Mesendoderm (in vitro differentiated cells): Measurements from ENCODE around the gene EPGN.

Experiments
- DNase-seq: peaks from one replicate; pipeline ENCODE4 v3.0.0; 2013
- H2AK5ac ChIP-seq: 2 replicates; pipeline ENCODE4 v1.6.1; 2013; ENCODE audit warnings: low read length, inconsistent platforms
- H2BK120ac ChIP-seq: 2 replicates; pipeline ENCODE4 v1.6.1; 2013; ENCODE audit warnings: low read depth, mild to moderate bottlenecking, low read length, moderate library complexity, mixed read lengths
- H2BK15ac ChIP-seq: replicated peaks from 2 replicates; pipeline ENCODE4 v1.6.1; 2013; ENCODE audit warnings: low read depth, mild to moderate bottlenecking, moderate library complexity
- H2BK5ac ChIP-seq: 2 replicates; pipeline ENCODE4 v1.6.1; 2013; ENCODE audit warnings: low read length, inconsistent platforms
- H3K18ac ChIP-seq: 2 replicates; pipeline ENCODE4 v1.6.1; 2013; ENCODE audit warnings: mild to moderate bottlenecking, low read length, mixed read lengths
- H3K23ac ChIP-seq: one replicate; pipeline ENCODE4 v1.6.1; 2013; ENCODE audit warnings: low read length
- H3K27ac ChIP-seq: 2 replicates; pipeline ENCODE4 v1.5.1; 2013; ENCODE audit warnings: low read depth, mild to moderate bottlenecking, inconsistent platforms, low read length, moderate library complexity
- H3K27me3 ChIP-seq: 2 replicates; pipeline ENCODE4 v1.6.1; 2013; ENCODE audit warnings: low read length, control low read depth, mild to moderate bottlenecking, inconsistent platforms; ENCODE audit not compliant: insufficient read depth, poor library complexity
- H3K36me3 ChIP-seq: 2 replicates; pipeline ENCODE4 v1.6.1; 2013; ENCODE audit warnings: low read length, inconsistent platforms; ENCODE audit not compliant: control insufficient read depth, insufficient read depth
- H3K4ac ChIP-seq: one replicate; pipeline ENCODE4 v1.6.1; 2013; ENCODE audit warnings: low read depth, mild to moderate bottlenecking, low read length, moderate library complexity
- H3K4me1 ChIP-seq: 2 replicates; pipeline ENCODE4 v1.6.1; 2013; ENCODE audit warnings: low read depth, low read length, inconsistent platforms; ENCODE audit not compliant: control insufficient read depth
- H3K4me2 ChIP-seq: 2 replicates; pipeline ENCODE4 v1.6.1; 2013; ENCODE audit warnings: low read length
- H3K4me3 ChIP-seq: 2 replicates; pipeline ENCODE4 v1.5.1; 2013; ENCODE audit warnings: mild to moderate bottlenecking, low read length
- H3K56ac ChIP-seq: one replicate; pipeline ENCODE4 v1.6.1; 2013; ENCODE audit warnings: low read length
- H3K79me1 ChIP-seq: 2 replicates; pipeline ENCODE4 v1.6.1; 2013; ENCODE audit warnings: low read length, inconsistent platforms
- H3K79me2 ChIP-seq: 2 replicates; pipeline ENCODE4 v1.6.1; 2013; ENCODE audit warnings: mild to moderate bottlenecking, low read length; ENCODE audit not compliant: control insufficient read depth, insufficient read depth
- H3K9ac ChIP-seq: 2 replicates; pipeline ENCODE4 v1.6.1; 2013; ENCODE audit warnings: low read length, inconsistent platforms
- H4K5ac ChIP-seq: one replicate; pipeline ENCODE4 v1.6.1; 2013; ENCODE audit warnings: low read length
- H4K8ac ChIP-seq: one replicate; pipeline ENCODE4 v1.6.1; 2013; ENCODE audit warnings: low read depth, mild to moderate bottlenecking, control low read depth, low read length, moderate library complexity
- WGBS: extraction: QIAGEN DNeasy Blood & Tissue Kit; methylation state at CpG from one replicate; pipeline ENCODE4 v1.1.7; 2013; ENCODE audit warnings: low lambda C conversion rate, missing lambda C conversion rate; ENCODE audit not compliant: insufficient coverage; ENCODE audit errors: extremely low coverage; 5-methylcytosine and 5-hydroxymethylcytosine counted together

The EPGN gene

GRCh38 chr4:74325886-74326285 lies 17.6 kb downstream of the EPGN start:
- no peaks in the 10 kb centered on the region for H3K36me3 ChIP-seq
- H3K27ac ChIP-seq: no peak overlapping the region
- DNase-seq: no peak
- no peak overlapping the region for H3K56ac ChIP-seq
- WGBS: no CpG with 5 or more reads among the region's 2 CpGs
- H2BK15ac ChIP-seq: no peak overlapping the region
- no peak overlapping the region for H3K4me2 ChIP-seq
- H3K79me1 ChIP-seq: no peaks in the 10 kb centered on the region
- no peak overlapping the region for H2BK120ac ChIP-seq
- H2BK5ac ChIP-seq: no peak overlapping the region
- H3K9ac ChIP-seq: no peak overlapping the region
- no peaks in the 10 kb centered on the region for H3K4me1 ChIP-seq
- H2AK5ac ChIP-seq: no peak overlapping the region
- H3K18ac ChIP-seq: no peak overlapping the region
- no peak overlapping the region for H3K4ac ChIP-seq
- no peak overlapping the region for H3K23ac ChIP-seq
- H4K8ac ChIP-seq: no peak overlapping the region
- H3K4me3 ChIP-seq: no peak overlapping the region
- H3K79me2 ChIP-seq: no peaks in the 10 kb centered on the region
- H4K5ac ChIP-seq: no peak overlapping the region
- H3K27me3 ChIP-seq: no peaks in the 10 kb centered on the region

GRCh38 chr4:74327762-74328161 lies 19.5 kb downstream of the EPGN start:
- H3K27me3 ChIP-seq: no peaks in the 10 kb centered on the region
- no peaks in the 10 kb centered on the region for H3K4me1 ChIP-seq
- H2BK5ac ChIP-seq: no peak overlapping the region
- H4K8ac ChIP-seq: no peak overlapping the region
- no peak overlapping the region for H3K4ac ChIP-seq
- no peak overlapping the region for H3K18ac ChIP-seq
- no peaks in the 10 kb centered on the region for H3K79me2 ChIP-seq
- H3K23ac ChIP-seq: no peak overlapping the region
- H2BK120ac ChIP-seq: no peak overlapping the region
- H3K4me3 ChIP-seq: no peak overlapping the region
- no peaks in the 10 kb centered on the region for H3K79me1 ChIP-seq
- no peak for DNase-seq
- no peak overlapping the region for H3K27ac ChIP-seq
- H4K5ac ChIP-seq: no peak overlapping the region
- no CpG with 5 or more reads among the region's 3 CpGs for WGBS
- H3K4me2 ChIP-seq: no peak overlapping the region
- H2AK5ac ChIP-seq: no peak overlapping the region
- H3K36me3 ChIP-seq: no peaks in the 10 kb centered on the region
- H3K9ac ChIP-seq: no peak overlapping the region
- H2BK15ac ChIP-seq: no peak overlapping the region
- no peak overlapping the region for H3K56ac ChIP-seq

DNA sequence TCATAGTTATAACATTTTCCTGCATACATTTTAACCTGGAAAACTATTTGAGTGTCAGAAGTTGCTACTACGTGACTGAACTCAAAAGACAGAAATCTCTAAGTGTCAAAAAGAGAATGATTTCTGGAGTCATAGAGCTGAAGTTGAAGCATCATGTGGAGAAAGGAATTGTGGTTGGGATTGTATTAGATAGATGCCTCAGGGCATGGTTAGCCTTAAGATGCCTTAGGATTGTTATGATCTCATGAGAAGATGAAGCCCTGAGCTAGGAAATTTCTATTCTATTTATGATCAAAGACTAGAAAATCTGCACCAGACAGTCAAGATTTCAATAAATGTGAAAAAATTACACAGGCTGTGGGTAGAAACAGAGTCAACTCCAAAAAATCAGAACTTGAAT lies 20.2 kb downstream of the EPGN start:
- H3K56ac ChIP-seq: no peak overlapping the region
- no peak overlapping the region for H2AK5ac ChIP-seq
- no peaks in the 10 kb centered on the region for H3K27me3 ChIP-seq
- no peak overlapping the region for H3K4ac ChIP-seq
- no peak overlapping the region for H3K9ac ChIP-seq
- H3K18ac ChIP-seq: no peak overlapping the region
- no CpG with 5 or more reads among the region's 1 CpG for WGBS
- H3K27ac ChIP-seq: no peak overlapping the region
- no peaks in the 10 kb centered on the region for H3K79me1 ChIP-seq
- H2BK15ac ChIP-seq: no peak overlapping the region
- H3K4me1 ChIP-seq: no peaks in the 10 kb centered on the region
- H3K4me3 ChIP-seq: no peak overlapping the region
- no peak for DNase-seq
- H2BK5ac ChIP-seq: no peak overlapping the region
- no peak overlapping the region for H4K8ac ChIP-seq
- H3K23ac ChIP-seq: no peak overlapping the region
- no peak overlapping the region for H3K4me2 ChIP-seq
- H3K79me2 ChIP-seq: no peaks in the 10 kb centered on the region
- no peak overlapping the region for H2BK120ac ChIP-seq
- H4K5ac ChIP-seq: no peak overlapping the region
- no peaks in the 10 kb centered on the region for H3K36me3 ChIP-seq

DNA sequence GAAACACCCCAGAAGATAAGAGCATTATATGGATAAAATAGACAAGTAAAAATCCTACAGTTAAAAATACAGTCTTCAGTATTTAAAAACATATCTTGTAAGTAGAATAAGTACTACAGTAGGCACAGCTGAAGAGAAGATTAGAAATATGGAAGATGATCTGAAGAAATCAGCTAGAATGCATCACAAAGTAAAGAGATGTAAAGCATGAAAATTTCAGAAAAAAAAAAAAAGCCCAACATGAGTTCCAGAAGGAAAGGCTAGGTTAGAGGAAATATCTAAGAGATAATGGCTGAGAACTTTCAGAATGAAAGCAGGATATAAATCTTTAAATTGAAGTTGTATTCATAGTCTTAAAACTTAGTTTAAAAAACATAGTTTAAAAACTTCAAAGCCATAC lies 21.0 kb downstream of the EPGN start:
- Histone ChIP-seq H3K18ac (no peak overlapping the region), H4K5ac (no peak overlapping the region), H3K23ac (no peak overlapping the region), H3K9ac (no peak overlapping the region), H3K4me1 (no peaks in the 10 kb centered on the region), H3K4me3 (no peak overlapping the region), H2AK5ac (no peak overlapping the region), H3K4me2 (no peak overlapping the region), H3K56ac (no peak overlapping the region), H3K4ac (no peak overlapping the region), H4K8ac (no peak overlapping the region), H3K79me1 (no peaks in the 10 kb centered on the region), H3K27ac (no peak overlapping the region), H3K79me2 (no peaks in the 10 kb centered on the region), H3K27me3 (no peaks in the 10 kb centered on the region), H2BK5ac (no peak overlapping the region), H3K36me3 (no peaks in the 10 kb centered on the region), H2BK120ac (no peak overlapping the region), H2BK15ac (no peak overlapping the region)
- DNase-seq: no peak

GRCh38 chr4:74330295-74330750 lies 22.1 kb downstream of the EPGN start:
- no peaks in the 10 kb centered on the region for H3K4me1 ChIP-seq
- no peak overlapping the region for H3K18ac ChIP-seq
- no peak overlapping the region for H2BK5ac ChIP-seq
- H3K27me3 ChIP-seq: no peaks in the 10 kb centered on the region
- no peak overlapping the region for H3K4ac ChIP-seq
- H3K36me3 ChIP-seq: no peaks in the 10 kb centered on the region
- H3K4me2 ChIP-seq: no peak overlapping the region
- no peaks in the 10 kb centered on the region for H3K79me1 ChIP-seq
- no peak overlapping the region for H2BK120ac ChIP-seq
- H2BK15ac ChIP-seq: no peak overlapping the region
- H4K8ac ChIP-seq: no peak overlapping the region
- H4K5ac ChIP-seq: no peak overlapping the region
- no peak overlapping the region for H3K27ac ChIP-seq
- H2AK5ac ChIP-seq: no peak overlapping the region
- no peak overlapping the region for H3K56ac ChIP-seq
- no peak overlapping the region for H3K9ac ChIP-seq
- H3K4me3 ChIP-seq: no peak overlapping the region
- WGBS: no CpG with 5 or more reads among the region's 9 CpGs
- DNase-seq: no peak
- no peaks in the 10 kb centered on the region for H3K79me2 ChIP-seq
- no peak overlapping the region for H3K23ac ChIP-seq

- Histone ChIP-seq H3K27ac (no peak overlapping the region), H2AK5ac (no peak overlapping the region), H3K9ac (no peak overlapping the region), H3K79me2 (no peaks in the 10 kb centered on the region), H3K79me1 (no peaks in the 10 kb centered on the region), H4K5ac (no peak overlapping the region), H2BK5ac (no peak overlapping the region), H2BK120ac (no peak overlapping the region), H3K56ac (no peak overlapping the region), H4K8ac (no peak overlapping the region), H3K36me3 (no peaks in the 10 kb centered on the region), H2BK15ac (no peak overlapping the region), H3K27me3 (no peaks in the 10 kb centered on the region), H3K23ac (no peak overlapping the region), H3K18ac (no peak overlapping the region), H3K4ac (no peak overlapping the region), H3K4me2 (no peak overlapping the region), H3K4me1 (no peaks in the 10 kb centered on the region), H3K4me3 (no peak overlapping the region)
- DNase-seq: no peak
- WGBS: no CpG with 5 or more reads among the region's 2 CpGs
Observed at GRCh38 chr4:74331252-74331651, 23.0 kb downstream of the EPGN start.
